CD1c-positive myeloid dendritic cell (primary cell): ENCODE measurements around the gene RRAGD.

Source experiments
- DNase-seq: peaks from one replicate; pipeline ENCODE4 v3.0.0-alpha.2; 2016; ENCODE audit errors: extremely low spot score

RRAGD gene, protein sequence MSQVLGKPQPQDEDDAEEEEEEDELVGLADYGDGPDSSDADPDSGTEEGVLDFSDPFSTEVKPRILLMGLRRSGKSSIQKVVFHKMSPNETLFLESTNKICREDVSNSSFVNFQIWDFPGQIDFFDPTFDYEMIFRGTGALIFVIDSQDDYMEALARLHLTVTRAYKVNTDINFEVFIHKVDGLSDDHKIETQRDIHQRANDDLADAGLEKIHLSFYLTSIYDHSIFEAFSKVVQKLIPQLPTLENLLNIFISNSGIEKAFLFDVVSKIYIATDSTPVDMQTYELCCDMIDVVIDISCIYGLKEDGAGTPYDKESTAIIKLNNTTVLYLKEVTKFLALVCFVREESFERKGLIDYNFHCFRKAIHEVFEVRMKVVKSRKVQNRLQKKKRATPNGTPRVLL

DNA sequence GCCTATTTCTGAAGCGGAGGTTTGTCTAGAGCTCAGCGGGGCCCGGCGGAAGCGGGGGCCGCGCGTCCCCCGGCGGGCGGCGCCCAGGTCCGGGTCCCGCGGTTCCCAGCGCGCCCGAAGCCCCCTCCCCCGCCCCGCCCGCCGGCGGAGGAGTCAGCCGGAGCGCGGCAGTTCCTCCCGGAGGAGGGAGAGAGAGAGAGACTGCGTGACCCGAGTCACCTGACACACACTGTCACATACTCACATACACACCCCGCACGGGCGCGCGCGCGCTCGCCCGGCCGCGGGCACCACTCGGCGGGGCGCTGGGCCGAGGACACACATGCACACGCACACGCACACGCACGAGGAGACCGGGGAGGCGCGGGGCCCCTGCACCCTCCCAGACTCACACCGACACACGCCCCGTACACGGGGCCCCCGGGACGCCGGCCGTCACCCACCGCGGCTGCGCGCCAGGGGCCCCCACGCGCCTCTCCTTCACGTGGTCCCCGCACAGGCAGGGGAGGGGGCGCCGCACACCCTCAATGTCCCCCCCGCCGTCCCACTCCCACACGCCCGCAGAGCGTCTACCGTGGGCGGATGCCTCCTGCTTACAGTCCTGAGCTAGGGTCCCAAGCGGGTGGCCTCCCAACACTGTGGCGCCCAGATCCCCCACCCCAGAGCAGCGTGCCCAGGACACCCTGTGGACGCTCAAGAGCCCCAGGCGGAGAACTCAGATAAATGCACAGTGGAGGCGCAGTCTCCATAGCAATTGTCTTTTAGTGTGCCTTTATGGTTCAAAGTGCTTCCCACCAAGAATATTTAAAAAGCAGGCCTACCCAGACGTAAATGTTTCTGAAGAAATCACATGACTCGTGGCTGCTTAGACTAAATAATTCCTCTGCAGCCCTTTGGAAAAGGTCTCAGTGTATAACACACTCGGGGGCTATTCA is at the start of gene RRAGD:
Gene RRAGD (minus strand): TSS at position 203 of the 935 bp plus-strand sequence. CDS start 280 bp downstream, outside the sequence.
- peak; percentile 81 for DNase-seq

GRCh38 chr6:89460713-89461112 is 48.6 kb upstream of the RRAGD start:
- DNase-seq = no peak

GRCh38 chr6:89459501-89459900 is 47.4 kb upstream of the RRAGD start:
- no peak for DNase-seq

- DNase-seq = no peak
These were observed 46.6 kb upstream of the RRAGD start for GRCh38 chr6:89458704-89459103.

- no peak for DNase-seq
These were observed 42.2 kb upstream of the RRAGD start for GRCh38 chr6:89454300-89454699.

- no peak for DNase-seq
These were observed 40.2 kb upstream of the RRAGD start for GRCh38 chr6:89452281-89452680.

DNA sequence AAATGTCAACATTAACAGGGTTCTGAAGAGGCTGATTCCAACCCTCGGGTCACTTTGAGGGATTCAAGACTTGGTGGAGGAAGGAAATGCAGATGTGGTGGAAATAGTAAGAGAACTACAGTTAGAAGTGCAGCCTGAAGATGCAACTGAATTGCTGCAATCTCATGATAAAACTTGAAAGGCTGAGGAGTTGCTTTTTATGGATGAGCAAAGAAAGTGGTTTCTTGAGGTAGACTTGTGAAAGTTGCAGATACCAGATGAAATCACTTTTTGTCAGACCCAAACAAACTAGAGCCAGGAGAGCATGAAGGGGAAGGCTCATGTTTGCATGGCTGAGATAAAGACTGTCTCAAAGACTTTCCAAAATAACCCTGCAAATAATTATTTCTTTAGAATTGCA is 37.1 kb upstream of the RRAGD start:
- DNase-seq = no peak

DNA sequence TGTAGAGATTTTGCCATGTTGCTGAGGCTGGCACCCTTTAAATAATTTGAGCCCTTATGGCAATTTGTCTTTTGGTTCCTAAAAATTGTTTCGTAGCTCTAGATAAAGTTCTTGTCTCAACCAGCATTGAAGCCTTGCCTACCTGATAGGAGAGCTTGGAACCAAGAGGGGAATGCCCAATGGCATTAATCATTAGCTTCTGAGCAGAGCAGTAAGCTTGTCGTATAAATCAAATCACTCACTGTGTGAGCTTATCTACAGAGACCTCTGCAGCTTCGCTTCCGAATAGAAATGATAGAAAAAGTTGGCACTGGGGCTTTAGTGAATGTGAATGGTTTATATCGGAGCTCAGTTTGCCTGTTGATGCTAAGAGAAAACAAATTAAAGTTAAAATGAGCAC is 31.6 kb upstream of the RRAGD start:
- no peak for DNase-seq

GRCh38 chr6:89440200-89440599 is 28.1 kb upstream of the RRAGD start:
- DNase-seq = no peak

DNA sequence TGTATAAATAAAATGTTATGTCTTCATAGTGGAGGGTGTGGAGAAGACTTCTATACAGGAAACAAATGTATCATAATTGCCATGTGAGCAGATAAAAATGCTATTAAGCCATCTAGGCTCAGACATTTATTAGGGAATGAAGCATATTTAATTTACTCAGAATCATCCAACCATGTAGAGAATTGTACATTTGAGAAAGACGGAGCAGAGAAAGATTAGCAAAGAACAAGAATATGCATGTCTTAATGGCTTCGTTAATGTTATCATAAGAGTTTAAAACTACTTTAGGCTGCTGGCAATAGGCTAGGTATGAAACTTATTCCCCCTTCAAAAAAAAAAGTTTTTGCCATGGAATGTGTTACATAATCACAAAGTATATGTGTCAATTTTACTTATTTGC is 26.9 kb upstream of the RRAGD start:
- DNase-seq = no peak

GRCh38 chr6:89438248-89438647 is 26.2 kb upstream of the RRAGD start:
- DNase-seq = peak; percentile 12

GRCh38 chr6:89436226-89436625 is 24.2 kb upstream of the RRAGD start:
- no peak for DNase-seq

DNA sequence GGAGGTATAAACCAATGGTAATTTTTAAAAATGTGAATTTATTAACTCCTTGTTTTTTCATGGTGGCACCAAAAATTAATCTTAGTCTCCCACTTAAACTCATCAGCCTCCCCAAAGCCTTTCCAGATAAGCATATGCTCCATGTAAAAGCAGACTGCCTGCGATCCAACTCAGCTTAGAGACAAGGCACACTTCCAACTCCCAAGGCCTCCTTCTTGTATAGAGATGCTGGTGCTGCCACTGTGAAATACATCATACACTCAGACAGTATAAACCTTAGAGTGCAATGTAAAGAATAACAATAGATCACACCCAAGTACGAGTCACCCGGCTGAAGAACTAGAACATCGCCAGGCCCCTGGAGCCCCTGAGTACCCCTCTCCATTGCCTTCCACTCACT is 22.9 kb upstream of the RRAGD start:
- no peak for DNase-seq

DNA sequence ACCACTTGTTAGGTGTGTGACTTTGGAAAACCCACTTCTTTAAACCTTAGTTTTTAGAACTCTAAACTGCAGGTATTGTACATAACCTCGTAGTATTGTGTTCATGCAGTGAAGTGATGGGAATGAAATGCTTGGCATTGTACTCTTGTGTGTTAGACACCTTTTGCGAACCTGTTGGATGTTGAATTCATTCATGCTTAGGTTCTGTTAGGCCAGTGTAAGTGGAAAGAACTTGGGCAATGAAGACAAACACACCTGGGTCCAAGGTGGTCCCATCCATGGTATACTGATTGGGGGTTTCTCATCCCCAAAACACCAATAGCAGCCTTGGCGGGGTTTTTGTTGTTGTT is 22.1 kb upstream of the RRAGD start:
- DNase-seq = no peak

DNA sequence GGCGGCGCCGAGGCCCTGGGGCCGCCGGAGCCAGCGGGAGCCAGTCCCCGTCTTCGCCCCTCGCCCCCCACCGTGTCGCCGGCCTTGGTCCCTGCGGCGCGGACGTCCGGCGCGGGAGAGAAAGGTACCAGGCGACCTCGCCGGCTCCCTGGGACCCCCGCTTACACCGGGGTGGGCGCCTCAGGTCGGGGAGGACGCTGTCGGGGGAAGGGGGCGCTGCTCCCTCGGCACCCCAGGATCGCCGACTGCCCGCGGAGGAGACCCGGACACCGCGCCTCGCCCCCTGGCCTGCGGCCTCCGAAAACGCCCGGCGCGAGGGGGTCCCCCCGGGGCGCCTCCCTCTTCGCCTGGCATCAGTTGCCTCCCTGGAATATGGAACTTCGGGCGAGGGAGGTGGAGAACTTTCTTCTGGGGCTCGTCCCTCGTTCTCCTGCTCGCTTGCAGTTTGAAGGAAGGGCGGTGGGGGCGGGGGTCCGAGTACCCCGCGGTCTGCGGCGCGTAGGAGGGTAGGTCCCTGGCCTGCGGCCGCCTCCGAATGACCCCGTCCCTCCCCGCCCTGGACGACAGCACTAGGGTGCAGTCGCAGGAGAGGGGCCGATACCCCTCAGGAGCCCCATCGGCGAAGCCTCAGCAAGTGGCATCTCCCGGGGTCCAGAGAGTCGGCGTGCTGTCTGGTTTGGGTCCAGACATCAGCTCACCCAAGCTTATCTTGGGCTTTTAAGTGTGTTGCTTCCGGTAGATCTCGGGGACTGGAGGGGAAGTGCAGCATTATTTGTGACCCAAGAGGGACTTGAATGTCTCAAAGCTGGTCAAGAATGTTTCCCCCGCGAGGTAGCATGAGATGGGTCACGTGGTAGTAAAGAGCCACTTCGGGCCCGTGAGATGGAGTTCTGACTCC is 21.4 kb upstream of the RRAGD start:
- peak; percentile 51 for DNase-seq

GRCh38 chr6:89432875-89433251 is 20.8 kb upstream of the RRAGD start, which contains the start of gene ANKRD6:
Gene ANKRD6, plus strand, starts transcription at chr6:89433152. Its CDS starts 133,825 bp downstream, at chr6:89566977.
- peak; percentile 90 for DNase-seq

GRCh38 chr6:89430201-89430962 is 18.3 kb upstream of the RRAGD start:
- DNase-seq = no peak

DNA sequence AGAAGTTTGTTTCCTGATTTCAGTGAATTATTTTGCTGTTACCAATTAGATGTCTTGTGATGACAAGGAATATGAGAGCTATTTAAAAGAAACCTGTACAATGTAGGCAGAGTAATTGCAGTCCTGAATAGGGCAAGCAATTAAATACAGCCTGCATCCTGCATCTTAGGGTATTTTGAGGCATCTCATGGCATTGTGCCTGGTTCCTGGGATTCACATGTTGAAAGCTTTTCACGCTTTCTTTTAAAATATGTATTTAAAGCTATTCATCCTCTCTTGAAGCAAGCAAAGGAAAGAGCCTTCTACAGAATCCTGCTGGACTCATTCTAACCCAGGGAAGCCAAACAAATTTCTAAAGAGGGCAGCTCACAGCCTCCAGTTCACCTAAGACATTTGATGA is 4.7 kb upstream of the RRAGD start:
- no peak for DNase-seq

DNA sequence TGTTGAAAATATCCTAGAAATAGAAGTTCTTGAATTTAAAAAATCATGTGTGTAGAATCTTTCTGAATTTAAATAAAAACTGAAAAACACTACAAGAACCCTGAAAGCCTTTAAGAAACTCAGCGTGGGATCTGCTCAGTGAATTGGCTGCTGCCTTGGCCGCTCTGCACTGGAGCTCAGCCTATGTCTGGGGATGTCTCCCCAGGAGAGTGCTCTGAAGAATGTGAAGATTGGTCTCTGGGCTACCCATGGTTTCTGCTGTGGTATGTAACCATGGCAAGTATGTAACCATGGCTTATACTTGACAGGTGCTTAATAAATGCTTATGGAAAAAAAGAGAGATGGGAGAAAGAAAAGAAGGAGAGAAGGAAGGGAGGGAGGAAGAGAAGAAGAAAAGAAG is 3.1 kb upstream of the RRAGD start:
- no peak for DNase-seq

DNA sequence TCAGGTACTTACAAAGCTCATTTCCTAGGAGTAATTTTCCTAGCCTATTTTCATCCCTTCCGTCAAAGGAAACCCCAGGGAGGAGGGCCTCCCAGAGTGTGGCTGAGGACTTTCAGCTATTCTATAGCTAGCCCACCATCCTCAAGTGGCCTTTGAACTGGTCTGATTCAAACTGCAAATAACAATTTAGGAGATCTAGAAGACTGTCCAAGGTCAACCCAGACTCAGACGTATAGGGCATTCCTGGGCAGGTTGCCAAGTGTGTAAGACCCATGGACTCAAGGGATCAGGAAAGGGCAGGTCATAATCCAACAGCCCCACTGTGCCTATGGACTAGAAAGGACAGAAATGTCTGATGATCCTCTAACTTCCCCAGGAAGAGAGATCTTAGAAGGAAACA is 2.1 kb upstream of the RRAGD start:
- no peak for DNase-seq

- peak; percentile 15 for DNase-seq
These were observed 930 bp upstream of the RRAGD start for GRCh38 chr6:89413006-89413400.
